GM18907 (cell line): ENCODE results near the gene DGKG.

Experiments used
- ATAC-seq: cut with Tn5 transposase; IDR thresholded peaks from one replicate; pipeline ENCODE4 v1.9.1; 2021; ENCODE audit warnings: mild to moderate bottlenecking, moderate library complexity; ENCODE audit not compliant: unreplicated experiment

The DGKG gene

GRCh38 chr3:186216900-186217819, 144.9 kb downstream of the DGKG start:
- ATAC-seq, result no peak

DNA sequence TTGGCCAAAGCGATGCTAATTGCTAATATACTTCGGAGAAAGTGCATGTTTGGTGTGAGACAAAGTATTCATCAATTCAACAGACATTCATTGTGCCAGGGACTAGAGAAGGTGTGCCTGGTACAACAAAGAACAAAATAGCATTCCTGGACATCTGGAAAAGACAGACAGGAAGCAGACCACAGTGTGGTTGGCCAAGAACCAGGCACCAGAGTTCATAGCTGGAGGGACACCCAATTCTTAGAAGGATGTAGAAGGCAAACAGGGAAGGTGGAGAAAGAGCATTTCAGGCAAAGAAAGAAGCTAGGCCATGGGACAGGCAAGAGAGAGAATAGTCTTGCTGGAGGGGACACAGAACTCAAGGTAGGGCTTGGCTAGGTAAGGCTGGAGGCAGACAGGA, 147.4 kb downstream of the DGKG start:
- no peak for ATAC-seq

DNA sequence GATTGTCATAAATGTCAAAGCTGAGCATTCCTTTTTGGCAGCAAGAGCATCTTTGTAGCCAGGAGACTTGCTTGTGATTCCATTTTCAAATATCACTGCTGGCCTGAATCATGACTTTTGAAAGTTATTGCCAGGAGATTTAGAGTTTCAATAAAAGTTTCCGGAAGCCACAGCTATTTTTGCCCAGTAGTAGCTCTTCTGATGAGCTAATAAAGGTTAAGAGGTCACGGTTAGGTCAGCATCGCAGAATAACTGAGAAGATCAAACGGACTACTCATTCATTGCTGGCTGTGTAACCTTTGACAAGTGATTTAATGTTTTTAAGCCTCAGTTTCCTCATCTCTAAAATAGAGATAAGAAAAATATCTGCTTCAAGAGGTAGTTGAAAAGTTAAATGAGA, 148.1 kb downstream of the DGKG start:
- ATAC-seq, result no peak

- no peak for ATAC-seq
Observed at GRCh38 chr3:186212611-186213010, 149.4 kb downstream of the DGKG start.

DNA sequence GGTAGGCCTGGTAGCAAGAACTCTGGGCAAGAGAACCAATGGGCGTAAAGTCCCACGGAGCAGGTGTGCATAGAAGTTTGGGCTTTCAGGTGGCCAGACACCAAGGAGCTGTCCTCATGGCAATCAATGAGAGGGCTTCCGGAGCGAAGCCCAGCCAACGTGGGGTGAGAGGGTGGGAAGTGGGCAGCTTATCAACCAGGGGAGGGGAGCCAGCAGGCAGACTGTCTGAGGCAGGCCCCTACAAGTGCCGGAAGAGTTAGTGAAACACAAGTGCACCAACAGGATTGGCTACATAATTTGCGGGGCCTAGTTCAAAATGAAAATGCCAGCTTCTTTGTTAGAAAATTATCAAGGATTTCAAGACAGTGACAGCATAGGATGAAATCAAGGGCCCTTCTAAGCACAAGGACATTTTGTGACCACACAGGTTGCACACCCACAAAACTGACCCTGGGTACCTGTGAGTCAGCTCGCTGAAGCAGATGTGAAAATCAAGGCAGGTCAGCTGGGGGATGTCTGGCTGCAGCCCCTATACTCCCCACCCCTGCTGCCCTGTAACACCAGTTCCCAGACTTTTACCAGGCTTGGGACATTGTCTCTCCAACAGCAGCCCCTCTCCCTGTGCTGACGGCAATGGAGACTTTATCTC, 151.1 kb downstream of the DGKG start:
- ATAC-seq, result no peak

GRCh38 chr3:186209810-186210752, 152.0 kb downstream of the DGKG start:
- ATAC-seq, result peak; percentile 61

DNA sequence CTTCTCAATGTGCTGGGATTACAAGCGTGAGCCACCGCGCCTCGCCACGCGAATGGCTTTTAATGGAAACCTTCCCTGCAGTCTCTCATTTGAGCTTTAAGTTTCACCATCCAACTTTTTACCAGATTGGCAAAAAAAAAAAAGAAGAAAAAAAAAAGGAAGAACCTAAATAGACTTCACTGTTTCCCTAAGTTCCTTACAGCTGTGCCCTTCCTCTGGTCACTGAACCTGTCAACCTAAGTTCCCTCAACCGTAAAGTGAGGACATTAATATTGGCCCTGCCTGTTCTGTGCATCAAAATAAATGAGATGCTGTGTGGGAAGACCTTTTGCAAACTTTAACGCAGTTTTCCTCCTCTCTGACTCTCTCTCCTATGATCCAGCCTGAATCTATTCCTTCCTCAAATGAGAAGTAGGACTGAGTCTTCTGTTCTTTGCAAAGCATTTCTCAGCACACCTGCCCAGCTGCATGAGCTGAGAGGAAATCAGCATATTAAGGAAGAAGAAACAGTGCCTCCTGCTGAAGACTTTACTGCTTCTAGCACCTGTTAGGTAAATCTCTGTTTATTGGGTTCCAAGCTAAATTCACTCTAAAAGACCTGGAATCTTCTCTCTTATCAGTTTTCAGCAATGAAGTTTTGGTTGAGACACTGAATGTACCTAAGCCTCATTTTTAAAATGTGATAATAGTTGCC, 153.6 kb downstream of the DGKG start:
- ATAC-seq, result no peak

GRCh38 chr3:186207515-186207914, 154.5 kb downstream of the DGKG start:
- no peak for ATAC-seq

DNA sequence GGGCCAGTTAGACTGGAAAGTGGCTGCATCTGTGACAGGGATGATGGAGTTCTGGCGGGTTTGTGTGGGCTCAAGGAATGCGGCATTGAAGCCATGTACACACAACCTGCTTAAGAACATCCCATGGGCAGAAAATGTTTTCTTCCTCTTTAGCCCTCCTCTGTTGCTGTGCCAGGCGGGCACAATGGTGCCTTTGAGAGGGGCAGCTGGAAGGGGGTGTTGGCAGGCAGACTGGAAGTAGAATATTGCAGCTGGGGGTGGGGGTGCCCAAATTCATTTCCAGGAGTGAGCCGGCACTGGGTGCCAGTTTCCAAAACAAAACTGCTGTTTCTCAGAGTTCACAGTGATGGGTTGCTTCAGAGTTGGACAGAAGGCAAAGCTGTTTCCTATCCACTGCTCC, 161.3 kb downstream of the DGKG start:
- no peak for ATAC-seq

- no peak for ATAC-seq
Observed at GRCh38 chr3:186198442-186198841, 163.6 kb downstream of the DGKG start.

DNA sequence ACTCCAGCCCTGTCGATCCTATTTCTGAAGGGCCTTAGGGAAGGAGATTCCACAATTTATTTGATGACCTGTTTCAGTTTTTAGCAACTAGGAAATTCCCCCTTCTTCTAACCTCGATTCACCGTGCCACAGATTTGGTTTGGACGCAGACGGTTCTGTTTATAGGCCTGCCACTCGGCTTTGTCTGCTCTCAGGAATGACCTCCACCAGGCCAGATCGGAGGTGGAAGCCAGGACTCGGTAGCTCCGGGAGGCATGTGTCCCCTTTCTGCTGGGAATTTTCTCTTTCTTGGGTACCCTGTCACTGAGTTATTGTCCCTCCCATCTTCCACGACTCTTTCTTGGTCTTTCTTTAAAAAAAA, 167.6 kb downstream of the DGKG start:
- ATAC-seq, result no peak

GRCh38 chr3:186193534-186194450, 168.2 kb downstream of the DGKG start:
- ATAC-seq, result no peak

- ATAC-seq, result no peak
Observed at GRCh38 chr3:186192823-186193222, 169.2 kb downstream of the DGKG start.

DNA sequence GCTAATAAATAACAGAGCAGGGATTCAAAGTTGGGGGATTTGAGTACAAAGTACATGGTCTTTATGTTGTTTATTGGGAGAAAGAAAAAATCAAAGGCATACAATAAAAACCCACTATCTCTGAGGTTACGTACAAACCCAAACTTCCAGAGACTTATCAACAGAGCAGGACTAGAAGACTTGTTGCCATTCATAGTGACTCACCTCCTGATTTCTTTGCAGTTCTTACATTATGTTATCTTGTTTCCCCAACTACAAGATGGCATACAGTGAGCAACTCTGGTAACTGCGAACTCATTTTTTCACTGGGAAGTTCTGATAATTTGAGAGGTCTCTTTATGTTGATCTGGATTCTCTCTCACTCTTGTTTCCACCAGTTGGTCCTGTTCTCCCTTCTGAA, 172.5 kb downstream of the DGKG start:
- no peak for ATAC-seq

- ATAC-seq, result no peak
Observed at GRCh38 chr3:186187401-186188275, 174.4 kb downstream of the DGKG start.

DNA sequence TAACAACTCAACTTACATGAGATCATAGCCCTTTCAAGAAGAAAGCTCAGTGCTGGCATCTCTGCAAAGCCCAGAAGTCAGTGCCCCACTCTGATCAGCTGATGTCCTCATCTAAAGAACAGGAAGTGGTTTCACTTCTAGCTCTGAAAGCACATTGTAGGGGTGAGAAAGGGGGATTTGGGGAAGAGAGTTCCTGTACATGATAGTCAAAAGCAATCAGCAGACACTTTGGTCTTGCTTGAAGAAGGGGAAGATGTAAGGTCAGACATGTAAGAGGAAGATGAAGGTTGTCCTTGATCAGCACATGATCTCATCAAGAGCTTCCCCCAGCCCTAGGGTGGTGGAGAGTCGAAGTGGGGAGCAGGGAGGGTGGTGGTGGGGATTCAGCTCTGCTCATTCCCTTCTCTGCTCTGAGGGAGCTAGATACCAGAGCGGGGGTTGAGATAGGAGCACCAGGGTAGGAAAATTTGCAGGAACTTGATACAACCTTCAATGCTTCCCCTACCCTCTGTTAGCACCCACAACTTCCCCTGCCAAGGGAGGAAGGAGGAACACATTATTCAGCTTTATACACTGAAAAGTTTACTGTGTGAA, 176.7 kb downstream of the DGKG start:
- peak; percentile 86 for ATAC-seq

DNA sequence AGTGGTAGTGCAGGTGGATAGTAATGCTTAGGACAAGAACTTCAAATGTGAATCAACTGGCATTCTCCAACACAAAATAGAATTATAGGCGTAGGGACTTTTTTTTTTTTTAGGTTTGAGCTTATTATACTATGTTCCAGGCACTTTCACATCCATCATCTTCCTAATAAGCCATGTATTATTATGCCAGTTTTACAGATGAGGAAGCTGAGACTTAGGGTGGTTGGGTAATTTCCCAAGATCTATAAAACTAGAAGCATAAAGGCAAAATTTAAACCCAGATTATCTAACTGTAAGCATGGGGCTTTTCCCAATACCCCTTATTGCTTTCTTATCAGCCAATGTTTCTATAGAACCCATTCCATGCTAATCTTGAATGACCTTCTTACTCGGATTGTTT, 178.0 kb downstream of the DGKG start:
- no peak for ATAC-seq

- ATAC-seq, result no peak
Observed at GRCh38 chr3:186182850-186183249, 179.2 kb downstream of the DGKG start.
